A549 (cell line): ENCODE data around the gene CCR3.

Source experiments
- CBX2 ChIP-seq: fragments of 200-600 bp; sonication (generic); IDR thresholded peaks from 2 replicates; pipeline ENCODE4 v1.6.1; 2016; ENCODE audit warnings: low read depth, mild to moderate bottlenecking, borderline replicate concordance
- CTCF ChIP-seq: fragments of >200 bp; sonication (Bioruptor Twin); formaldehyde crosslinking; IDR thresholded peaks from 3 replicates; pipeline ENCODE4 v1.5.1; 2016

- TF ChIP-seq CTCF (no peak), CBX2 (no peak)
Observed at GRCh38 chr3:46243560-46243959, 1.3 kb downstream of the CCR3 start.
